Upper lobe of right lung (tissue), 1 donor: ENCODE data around the gene RUNX1. TPM values are rescaled to one million over a fixed set of nuclear protein-coding genes. Genes with fewer than 3 reads are reported as not detected.

Experiments used
- ATAC-seq: fragments of 200-7000 bp; cut with Tn5 transposase; one replicate; pipeline ENCODE4 v1.9.1; 2020; ENCODE audit warnings: mild to moderate bottlenecking, moderate library complexity
- DNase-seq: peaks from one replicate; pipeline ENCODE4 v3.0.0-alpha.2; 2020
- H3K27ac ChIP-seq: fragments of 200-600 bp; one replicate; pipeline ENCODE4 v1.8.0; 2022
- H3K27me3 ChIP-seq: fragments of 200-600 bp; one replicate; pipeline ENCODE4 v1.8.0; 2022; ENCODE audit warnings: mild to moderate bottlenecking
- H3K36me3 ChIP-seq: fragments of 200-600 bp; one replicate; pipeline ENCODE4 v1.8.0; 2022
- H3K4me1 ChIP-seq: fragments of 200-600 bp; one replicate; pipeline ENCODE4 v1.8.0; 2022
- H3K4me3 ChIP-seq: fragments of 200-600 bp; one replicate; pipeline ENCODE4 v1.8.0; 2022; ENCODE audit warnings: mild to moderate bottlenecking
- H3K9me3 ChIP-seq: fragments of 200-600 bp; one replicate; pipeline ENCODE4 v1.8.0; 2022
- CTCF ChIP-seq: fragments of 200-600 bp; IDR thresholded peaks from one replicate; pipeline ENCODE4 v1.8.0; 2022; ENCODE audit warnings: antibody characterized with exemption
- intact Hi-C: fragments of 100-400 bp; cut with DNase I; formaldehyde crosslinking; loops from one replicate; pipeline ENCODE4 v1.11.0; 2022
- total RNA-seq: library from RNA; stranded (reverse); fragmentation: NEBNext Ultra II Directional; extraction: Animal tissue kit (Norgen Biotek cat#: 25700); gene quantifications from one replicate; pipeline ENCODE4 v1.2.1, GENCODE V29; 2021
- donor health status: DM: no; HTN: yes; CAD: no; lungs with severe emphysema.

The RUNX1 gene
- total RNA-seq, 1 donor from 2014 or later = 86.9 TPM

GRCh38 chr21:34819357-34819999, 229.6 kb downstream of the RUNX1 start:
- ATAC-seq = no peak
- intact Hi-C loops = no loop called here
- no peak for TF ChIP-seq CTCF
- Histone ChIP-seq H3K4me3 (no peak overlapping the region), H3K27ac (no peak overlapping the region), H3K36me3 (peaks cover 64% of the 10 kb centered on the region), H3K4me1 (peaks cover 1% of the 10 kb centered on the region), H3K9me3 (no peaks in the 10 kb centered on the region), H3K27me3 (no peaks in the 10 kb centered on the region)
- no peak for DNase-seq

- H3K4me3 ChIP-seq = no peak overlapping the region
- no peaks in the 10 kb centered on the region for H3K9me3 ChIP-seq
- H3K27me3 ChIP-seq = no peaks in the 10 kb centered on the region
- no peak overlapping the region for H3K27ac ChIP-seq
- peaks cover 70% of the 10 kb centered on the region for H3K36me3 ChIP-seq
- intact Hi-C loops = no loop called here
- no peak for ATAC-seq
- no peaks in the 10 kb centered on the region for H3K4me1 ChIP-seq
- TF ChIP-seq CTCF = no peak
- DNase-seq = no peak
Measured at GRCh38 chr21:34818662-34819158, 230.4 kb downstream of the RUNX1 start.

GRCh38 chr21:34817821-34818661, 231.1 kb downstream of the RUNX1 start:
- Histone ChIP-seq H3K27ac (no peak overlapping the region), H3K9me3 (no peaks in the 10 kb centered on the region), H3K4me3 (no peak overlapping the region), H3K27me3 (no peaks in the 10 kb centered on the region), H3K4me1 (no peaks in the 10 kb centered on the region), H3K36me3 (peaks cover 69% of the 10 kb centered on the region)
- no peak for TF ChIP-seq CTCF
- intact Hi-C loops = no loop called here
- no peak for DNase-seq
- ATAC-seq = no peak

GRCh38 chr21:34815831-34816705, 233.0 kb downstream of the RUNX1 start:
- DNase-seq = no peak
- intact Hi-C loops = no loop called here
- Histone ChIP-seq H3K27ac (no peak overlapping the region), H3K27me3 (no peaks in the 10 kb centered on the region), H3K4me3 (no peak overlapping the region), H3K36me3 (peaks cover 61% of the 10 kb centered on the region), H3K4me1 (no peaks in the 10 kb centered on the region), H3K9me3 (no peaks in the 10 kb centered on the region)
- no peak for TF ChIP-seq CTCF
- no peak for ATAC-seq

GRCh38 chr21:34814529-34814951, 234.6 kb downstream of the RUNX1 start:
- intact Hi-C loops = no loop called here
- Histone ChIP-seq H3K27me3 (no peaks in the 10 kb centered on the region), H3K4me1 (no peaks in the 10 kb centered on the region), H3K9me3 (no peaks in the 10 kb centered on the region), H3K36me3 (peaks cover 61% of the 10 kb centered on the region), H3K4me3 (no peak overlapping the region), H3K27ac (no peak overlapping the region)
- DNase-seq (no peak), ATAC-seq (no peak)
- no peak for TF ChIP-seq CTCF
